ENCODE results near the gene ABCF1. TPM values are rescaled to one million over a fixed set of nuclear protein-coding genes. Genes with fewer than 3 reads are reported as not detected.

ABCF1 gene
- total RNA-seq, 1 donor from 2014 or later: 27.1 TPM

DNA sequence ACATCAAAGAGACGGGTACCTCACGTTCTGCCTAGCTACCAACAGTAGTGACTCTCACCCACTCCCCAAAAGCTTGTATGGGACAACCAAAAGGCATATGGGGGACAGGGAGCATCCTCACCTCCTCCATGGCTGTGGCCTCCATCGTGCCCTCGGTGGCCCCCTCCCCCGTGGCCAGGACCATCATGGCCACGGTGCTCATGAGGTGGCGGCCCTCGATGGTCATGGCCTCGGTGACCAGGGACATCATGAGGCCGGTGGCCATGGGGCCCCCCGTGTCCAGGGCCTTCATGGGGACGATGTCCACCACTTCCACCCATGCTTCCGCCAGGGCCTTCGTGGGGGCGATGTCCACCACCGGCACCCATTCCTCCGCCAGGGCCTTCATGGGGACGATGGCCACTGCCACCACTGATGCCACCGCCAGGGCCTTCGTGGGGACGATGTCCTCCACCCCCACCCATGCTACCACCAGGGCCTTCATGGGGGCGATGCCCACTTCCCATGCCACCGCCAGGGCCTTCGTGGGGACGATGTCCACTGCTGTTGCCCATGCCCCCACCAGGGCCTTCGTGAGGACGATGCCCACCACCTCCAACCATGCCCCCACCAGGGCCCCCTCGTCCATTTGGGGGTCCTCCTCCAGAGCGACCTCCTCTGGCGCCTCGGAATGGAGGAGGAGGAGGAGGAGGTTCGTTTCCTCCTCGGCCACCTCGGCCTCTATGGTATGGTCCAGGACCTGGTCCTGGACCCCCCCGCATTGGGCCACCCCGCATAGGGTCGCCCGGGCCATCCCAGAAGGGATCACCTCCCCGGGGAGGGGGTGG is 30.8 kb downstream of the ABCF1 start:
- peak; percentile 11 for ATAC-seq

DNA sequence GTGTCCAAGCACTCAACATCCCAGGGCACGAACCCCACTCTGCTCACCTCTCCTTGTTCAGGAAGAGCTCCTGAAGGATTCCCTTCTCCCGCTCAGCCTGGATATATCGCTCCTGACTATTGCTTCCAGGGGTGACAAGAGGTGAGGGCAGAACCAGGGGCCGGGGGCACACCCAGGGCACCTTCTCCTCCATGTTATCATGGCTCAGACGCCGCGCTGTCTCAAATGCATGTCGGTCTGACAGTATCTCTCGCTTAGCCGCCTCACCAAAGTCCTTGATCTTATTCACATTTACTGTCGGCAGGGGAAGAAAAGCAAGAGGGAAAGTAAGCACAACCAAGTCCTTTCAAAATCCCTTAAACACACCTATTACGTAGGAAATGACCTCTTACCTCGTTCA is 32.7 kb downstream of the ABCF1 start:
- no peak for ATAC-seq

DNA sequence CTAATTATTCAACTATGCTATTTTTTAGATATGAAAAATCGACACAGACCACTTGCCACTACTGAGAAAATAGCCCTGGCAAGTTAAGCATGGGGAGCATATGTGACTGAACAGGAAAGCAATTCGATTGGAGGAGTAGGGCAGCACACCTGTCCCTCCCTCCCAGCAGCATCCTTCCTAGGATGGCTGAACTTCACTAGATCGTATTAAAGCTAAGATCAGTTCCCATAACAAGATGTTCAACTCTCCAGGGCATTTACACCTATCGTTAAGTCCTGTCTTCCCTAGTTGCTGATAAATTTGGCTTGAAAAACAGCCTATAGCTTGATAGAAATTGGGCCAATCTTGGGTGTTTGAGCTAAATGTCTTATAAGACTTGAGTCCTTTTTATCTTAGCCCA is 38.8 kb downstream of the ABCF1 start:
- ATAC-seq: no peak

DNA sequence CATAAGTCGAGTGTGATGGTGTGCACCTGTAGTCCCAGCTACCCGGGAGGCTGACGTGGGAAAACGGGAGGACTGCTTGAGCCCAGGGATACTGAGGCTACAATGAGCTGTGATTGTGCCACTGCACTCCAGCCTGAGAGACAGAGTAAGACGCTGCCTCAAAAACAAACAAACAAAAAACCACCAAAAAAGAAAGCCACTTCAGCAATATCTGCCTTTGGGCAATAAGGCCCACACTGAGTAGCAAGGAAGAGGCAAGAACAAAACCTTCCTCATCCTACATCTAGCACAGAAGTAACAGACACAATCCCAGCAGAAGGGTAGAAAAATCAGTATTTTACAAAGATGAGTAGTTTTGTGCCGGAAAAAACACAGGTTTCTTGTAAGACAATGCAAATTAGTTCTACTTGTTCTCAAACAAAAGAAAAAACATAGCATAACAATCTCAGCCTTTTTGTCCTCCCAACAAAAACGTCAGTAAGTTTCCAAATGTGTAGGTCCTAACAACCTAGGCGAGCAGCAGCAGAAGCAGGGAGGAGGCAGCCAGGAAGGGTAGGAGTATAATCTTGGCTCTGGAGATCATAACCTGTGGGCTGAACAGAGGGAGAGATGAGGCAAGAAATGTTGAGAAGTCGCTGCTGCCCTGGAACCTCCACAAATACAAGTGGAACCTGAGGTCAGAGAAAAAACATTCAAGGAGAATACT is 40.1 kb downstream of the ABCF1 start:
- ATAC-seq: no peak

DNA sequence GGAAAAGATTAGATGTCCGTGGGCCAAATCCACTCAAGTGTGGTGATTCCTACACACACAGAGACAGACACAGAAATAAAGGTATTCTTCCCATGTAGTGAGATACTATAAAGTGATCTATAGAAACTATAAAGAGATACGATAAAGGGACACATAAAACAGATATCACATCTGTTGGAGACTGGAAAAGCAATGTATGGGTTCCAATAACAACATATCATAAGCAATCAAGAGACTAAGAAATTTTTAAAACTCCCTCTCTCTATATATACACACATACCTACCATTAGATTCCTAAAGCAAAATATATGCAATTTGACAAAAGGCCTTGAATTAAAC is 40.6 kb downstream of the ABCF1 start:
- no peak for ATAC-seq

DNA sequence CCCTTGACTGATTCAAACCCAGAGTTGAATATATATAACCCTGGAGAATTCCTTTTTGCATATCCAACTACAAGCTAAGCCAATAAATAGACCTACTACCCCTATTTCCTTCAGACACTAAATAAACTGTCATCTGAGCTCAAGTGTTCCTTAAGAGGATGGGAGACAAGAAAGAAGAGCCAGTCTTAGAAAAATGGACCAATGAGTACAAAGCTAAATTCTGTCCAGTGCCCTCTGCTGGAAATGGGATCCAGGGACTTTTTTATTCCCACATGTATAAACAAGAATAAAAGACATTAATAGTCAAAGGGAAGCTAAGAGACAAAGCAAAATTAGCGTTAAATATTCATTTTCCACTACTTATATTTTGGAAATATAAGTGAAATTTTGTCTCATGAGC is 41.0 kb downstream of the ABCF1 start:
- no peak for ATAC-seq

DNA sequence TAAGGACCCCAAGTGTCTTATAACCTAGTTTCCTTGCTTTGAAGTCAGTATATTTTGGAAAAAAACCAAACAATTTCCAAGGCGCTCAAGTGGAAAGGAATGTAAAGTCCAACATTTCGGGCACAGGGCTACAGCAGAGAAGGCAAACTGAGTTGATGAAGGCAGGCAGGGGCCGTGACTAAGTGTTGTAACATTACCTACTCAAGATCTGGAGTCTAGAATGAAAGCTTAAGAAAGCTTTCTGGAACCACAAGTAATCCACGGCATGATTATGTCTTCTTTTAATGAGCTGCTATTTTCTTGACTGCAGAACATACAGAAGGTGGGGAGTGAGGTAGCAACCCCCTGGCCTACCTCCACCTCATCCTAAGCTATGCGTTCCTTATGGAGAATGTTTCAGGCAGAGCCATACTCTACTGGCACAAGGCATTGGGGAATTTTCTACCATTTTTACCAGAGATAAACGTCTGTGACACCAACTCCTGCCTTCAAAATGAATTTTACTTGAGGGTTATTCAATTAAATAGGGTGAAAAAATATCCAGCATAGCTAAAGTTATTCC is 41.5 kb downstream of the ABCF1 start:
- no peak for ATAC-seq

DNA sequence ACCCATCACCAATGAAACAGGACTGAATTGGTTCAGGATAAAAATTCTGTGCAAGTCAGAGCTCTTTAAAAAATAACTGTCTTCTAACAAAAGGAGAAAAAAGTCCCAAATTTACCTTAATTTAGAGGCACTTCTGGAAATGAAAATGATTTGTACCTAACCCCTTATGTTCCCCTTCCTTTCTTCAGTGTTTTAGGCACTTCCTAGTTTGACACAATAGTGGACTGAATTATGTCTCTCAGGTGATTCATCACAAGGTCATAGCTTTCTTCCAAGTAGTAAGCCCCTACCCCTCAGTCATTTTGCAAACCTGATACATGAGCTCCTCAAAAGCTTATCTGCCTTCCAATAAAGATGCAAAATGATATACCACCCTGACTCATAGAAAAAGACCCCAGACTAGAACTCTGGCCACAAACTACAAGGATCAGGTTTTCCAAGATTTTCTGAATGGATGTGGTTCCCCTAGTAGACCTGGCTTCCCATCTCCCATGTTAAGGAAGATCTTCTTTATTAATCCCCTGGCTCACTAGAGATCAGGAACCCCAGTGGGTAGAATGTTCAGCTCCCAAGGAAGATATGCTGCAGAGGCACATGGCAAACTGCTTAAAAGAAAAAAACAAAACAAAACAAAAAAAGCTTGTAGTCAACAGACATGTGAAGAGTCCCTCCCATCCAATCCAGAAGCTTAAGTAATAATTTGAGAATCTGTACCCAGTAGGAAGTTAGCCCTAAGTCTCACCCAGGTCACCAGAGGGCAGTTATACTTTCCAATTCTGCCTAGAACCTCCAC is 42.2 kb downstream of the ABCF1 start:
- ATAC-seq: no peak

DNA sequence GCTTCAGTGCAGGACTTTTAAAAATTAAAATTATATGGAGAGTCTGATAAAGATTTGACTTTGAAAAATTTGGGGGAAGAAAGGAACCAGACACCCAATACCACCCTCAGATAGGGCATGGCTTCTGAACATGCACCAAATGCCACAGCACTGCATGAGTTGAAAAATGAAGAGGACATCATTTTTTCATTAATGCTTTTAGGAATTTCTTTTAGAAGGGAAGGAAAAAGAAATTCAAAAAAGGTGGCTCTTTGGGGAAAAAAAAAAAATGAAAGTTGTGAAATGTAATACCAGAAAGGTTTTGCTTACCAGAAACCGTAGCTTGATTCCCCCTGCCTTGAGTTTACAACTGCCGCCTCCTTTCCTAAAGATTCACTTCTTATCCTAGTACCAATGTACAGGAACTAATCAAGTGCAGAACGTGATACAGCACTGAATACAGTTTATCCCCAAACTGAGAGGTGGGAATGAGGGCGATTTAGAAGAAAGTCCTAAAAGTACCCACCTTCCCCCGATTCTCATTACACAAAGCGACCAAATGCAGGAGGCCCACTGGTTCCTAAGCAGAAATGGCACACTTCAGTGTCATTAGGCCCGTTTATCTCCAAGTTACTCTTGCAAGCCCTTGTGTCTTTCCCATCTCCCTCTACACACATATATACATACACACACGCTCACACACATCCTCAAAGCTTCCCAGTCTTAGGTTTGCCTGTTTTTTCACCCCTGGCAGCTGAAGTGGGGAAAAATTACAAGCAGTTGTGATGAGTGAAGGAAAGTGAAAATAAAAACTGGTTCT is 43.0 kb downstream of the ABCF1 start:
- ATAC-seq: no peak

DNA sequence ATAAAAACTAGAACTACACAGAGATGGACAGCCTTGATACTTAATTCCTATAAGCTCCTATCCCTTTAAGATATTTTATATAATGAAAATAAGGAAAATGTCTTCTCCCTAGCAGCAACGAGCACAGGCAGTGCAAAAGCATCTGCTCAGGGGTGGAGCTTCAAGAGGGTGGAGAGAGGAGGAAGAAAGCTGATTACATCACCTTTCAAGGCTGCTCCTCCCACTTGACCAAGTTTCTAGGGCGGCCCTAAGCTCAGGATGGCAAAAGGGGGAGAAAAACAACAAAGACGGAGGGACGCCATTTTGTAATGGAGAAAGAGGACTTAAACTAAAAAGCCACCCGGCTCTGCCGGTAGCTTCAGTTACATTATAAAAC is 43.6 kb downstream of the ABCF1 start:
- ATAC-seq: peak; percentile 77

DNA sequence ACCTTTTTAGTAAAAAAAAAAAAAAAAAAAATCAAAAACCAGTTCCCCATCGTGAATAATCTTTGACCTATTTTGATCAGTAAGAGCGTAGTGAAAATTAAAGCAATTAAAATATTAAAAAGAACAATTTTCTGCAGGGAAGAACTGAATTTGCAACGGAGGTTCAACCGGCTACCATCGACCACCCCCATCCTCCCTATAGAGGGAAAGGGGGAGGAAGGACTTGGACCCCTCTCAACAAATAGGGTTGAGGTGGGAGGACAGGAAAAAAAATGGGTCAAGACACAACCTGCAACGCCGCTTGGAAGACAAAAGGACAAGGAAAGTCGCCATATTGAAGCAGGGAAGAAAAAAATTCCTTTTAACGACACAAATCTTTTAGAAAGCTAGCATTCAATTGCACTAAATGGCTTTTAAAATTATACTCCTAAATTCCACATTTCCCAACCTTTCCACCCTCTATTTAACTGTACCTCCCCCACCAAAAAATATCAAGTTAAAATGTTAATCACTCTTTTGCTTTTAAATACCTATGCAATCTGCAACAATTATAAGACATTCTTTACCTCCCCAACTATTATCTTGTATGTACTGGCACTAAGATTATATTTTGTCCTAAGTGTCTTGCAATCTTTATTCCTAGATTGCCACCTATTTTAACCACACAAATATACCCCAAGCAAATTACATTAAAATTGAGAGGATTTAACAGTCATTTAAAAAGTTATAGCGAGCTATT is 44.1 kb downstream of the ABCF1 start:
- no peak for ATAC-seq

DNA sequence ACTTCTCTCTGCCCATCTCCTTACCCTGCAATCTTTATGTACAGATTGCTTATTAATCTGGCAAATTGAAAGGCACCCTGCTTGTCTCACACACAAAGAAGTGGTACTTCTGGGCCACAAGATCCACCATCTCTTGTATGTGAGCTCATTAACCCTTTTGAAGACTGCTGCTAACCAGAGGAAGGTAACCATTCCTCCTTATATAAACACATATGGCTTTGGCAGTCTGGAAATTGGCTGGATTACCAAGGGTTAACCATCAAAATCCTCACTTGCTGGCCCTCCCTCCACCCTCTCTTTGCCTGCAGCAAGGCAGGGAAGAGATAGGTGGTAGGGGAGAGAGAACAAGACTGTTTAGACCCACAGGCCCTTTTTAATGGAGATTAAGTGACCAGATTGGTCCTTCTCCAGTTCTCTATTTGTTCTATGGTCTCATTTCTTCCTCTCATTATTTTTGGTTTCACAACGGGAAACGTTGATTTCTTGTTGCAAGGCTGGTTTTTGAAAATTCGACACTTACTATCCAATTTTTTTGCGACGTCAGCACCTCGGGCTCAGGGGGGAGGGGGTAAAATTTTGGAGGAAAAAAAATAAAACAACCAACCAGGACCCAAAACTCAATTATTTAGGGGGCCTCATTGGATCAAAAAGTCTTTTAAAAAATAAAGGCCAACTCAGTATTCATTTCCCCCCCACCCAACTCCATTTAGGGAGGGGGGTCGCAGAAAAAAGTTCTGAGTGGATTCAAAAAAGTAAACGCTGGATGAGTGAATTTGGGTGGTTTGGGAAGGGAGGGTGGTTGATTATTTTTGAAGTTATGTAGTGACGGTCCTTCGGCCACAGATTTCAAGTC is 44.9 kb downstream of the ABCF1 start:
- no peak for ATAC-seq

DNA sequence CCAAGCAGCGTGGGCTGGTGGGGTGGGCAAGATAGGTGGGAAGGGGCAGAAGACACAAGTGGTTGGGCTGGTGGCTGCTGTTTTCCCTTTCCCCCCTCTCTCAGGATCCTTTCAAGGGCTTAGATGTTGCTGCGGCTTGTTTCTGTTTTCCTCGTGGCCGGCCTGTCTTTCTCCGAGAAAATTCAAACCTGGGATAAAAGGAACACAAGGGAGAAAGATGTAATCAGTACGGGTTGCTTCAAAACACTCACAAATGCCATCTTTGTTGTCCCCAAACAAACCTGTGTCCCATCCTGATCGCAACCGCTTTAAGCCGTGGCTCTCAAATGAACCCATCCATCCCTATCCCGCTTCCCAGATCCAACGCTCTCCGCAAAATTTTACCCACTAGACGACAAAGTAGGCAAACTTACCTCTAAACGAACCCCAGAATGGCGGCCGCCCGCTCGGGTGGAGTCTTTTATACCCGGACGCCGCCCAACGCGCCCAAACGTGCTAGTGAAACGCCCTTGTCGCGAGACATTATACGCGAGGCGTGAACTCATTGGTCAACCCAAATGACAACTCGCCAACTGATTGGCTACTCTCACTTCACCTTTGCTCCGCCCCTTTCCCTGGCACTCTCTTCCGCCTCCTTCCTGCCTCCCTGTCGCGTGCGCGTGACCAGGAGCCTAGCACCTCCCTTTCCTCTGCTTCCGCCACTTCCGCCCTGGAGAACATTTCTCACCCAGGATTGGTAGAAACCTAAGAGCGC is 45.7 kb downstream of the ABCF1 start, which contains the start of gene PPP1R10:
PPP1R10 (minus strand) TSS at position 433 of the 754 bp plus-strand sequence. CDS start 7,299 bp downstream, outside the sequence.
- peak; percentile 94 for ATAC-seq

DNA sequence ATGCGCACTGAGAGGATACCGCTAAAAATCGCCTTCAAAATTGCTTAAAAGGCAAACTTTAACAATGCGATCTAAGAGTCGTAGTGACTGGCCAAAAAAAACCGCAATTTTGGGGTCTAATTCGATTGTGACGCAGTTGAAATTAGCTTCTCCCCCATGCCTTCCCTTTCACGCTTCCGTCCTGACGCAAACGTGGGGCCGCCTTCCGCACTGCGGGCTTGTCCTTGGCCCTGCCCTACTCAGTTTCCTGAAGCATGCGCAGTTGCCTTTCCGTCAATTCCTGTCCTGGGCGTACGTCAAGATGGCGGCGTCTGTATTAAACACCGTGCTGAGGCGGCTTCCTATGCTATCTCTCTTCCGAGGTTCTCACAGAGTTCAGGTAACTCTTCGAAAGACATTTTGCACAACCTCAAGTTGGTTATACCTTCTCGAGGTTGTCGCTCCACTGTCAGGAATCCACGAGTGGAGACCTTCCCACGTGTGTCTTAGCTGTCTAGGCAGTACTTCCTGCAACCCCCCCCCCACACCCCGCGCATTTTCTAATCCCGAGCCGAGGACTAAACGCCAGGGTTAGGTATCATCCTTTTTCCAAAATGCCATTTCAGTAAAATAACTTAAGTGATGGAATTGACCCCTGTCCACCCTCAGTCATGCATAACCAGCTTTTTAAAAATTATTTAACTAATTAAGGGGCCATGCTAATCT is 46.5 kb downstream of the ABCF1 start, which contains the start of gene MRPS18B:
MRPS18B (plus strand) TSS at position 276 of the 705 bp plus-strand sequence; CDS start at position 302, 26 bp downstream.
- peak; percentile 87 for ATAC-seq

DNA sequence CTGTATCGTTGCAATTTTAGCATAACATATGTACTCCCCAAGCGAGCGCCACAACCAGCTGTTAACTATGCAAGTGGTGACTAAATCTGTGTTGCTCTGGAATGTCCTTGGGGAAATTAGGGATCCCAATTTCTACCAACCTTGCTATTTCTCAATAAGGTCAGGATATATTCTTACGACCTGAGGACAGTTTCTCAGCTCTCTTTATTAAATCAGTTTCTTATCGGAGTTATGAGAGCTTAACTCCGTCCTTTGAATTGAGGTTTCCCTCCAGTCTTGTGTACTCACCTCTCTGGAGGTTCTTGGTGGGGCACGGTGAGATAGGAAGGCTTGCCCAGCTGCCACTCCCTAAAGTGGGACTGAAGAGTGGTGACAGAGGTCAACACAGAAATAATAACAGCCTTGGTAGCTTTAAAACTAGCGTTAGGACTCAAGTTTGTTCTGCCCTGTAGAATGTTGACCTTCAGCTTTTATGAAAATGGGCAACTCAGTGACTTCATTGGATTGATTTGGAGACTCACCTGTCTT is 47.1 kb downstream of the ABCF1 start:
- no peak for ATAC-seq

DNA sequence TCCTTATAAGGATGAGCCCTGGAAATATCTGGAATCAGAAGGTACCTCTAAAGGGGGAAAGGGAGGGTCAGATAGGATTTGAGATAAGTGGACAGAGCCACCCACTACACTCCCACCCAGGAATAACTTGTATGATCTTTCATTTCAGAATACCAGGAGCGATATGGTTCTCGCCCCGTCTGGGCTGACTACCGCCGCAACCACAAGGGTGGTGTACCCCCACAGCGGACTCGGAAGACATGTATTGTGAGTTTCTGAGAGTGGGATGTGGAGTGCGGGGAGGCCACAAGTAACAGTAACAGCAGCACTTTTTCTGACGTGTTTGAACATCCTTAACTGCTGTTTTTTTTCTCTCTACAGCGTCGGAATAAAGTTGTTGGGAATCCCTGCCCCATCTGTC is 48.3 kb downstream of the ABCF1 start:
- ATAC-seq: no peak

DNA sequence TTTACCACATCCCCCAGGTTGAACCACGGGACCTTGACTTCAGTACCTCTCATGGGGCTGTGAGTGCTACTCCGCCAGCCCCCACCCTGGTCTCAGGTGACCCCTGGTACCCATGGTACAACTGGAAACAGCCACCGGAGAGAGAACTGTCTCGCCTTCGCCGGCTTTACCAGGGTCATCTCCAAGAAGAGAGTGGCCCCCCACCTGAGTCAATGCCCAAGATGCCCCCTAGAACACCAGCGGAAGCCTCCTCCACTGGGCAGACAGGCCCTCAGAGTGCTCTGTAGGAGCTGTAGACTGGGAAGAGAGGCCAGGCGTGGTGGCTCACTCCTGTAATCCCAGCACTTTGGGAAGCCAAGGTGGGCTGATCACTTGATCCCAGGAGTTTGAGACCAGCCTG is 54.3 kb downstream of the ABCF1 start:
- ATAC-seq: no peak

Data from esophagus mucosa (tissue), 1 donor.